Loucy (cell line): ENCODE data around the gene PEAK1.

Experiments used
- H2AFZ ChIP-seq: fragments of 200-600 bp; sonication (generic); 2 replicates; pipeline ENCODE4 v1.6.0; 2016; ENCODE audit warnings: antibody characterized with exemption, mild to moderate bottlenecking, low read length, moderate library complexity
- H3F3A ChIP-seq: fragments of 200-600 bp; 2 replicates; pipeline ENCODE4 v1.6.0; 2016; ENCODE audit warnings: antibody characterized with exemption, low read depth, mild to moderate bottlenecking
- H3K27me3 ChIP-seq: fragments of 200-600 bp; sonication (generic); 2 replicates; pipeline ENCODE4 v1.6.1; 2014; ENCODE audit warnings: low read length, mild to moderate bottlenecking; ENCODE audit not compliant: insufficient read depth, poor library complexity, severe bottlenecking
- H3K36me3 ChIP-seq: fragments of 200-600 bp; sonication (generic); 2 replicates; pipeline ENCODE4 v1.6.1; 2016; ENCODE audit warnings: low read length; ENCODE audit not compliant: insufficient read depth
- H3K4me1 ChIP-seq: fragments of 200-600 bp; sonication (generic); 2 replicates; pipeline ENCODE4 v1.5.1; 2014; ENCODE audit warnings: low read length, mild to moderate bottlenecking; ENCODE audit not compliant: insufficient read depth, poor library complexity, severe bottlenecking
- H3K4me2 ChIP-seq: fragments of 200-600 bp; sonication (generic); 2 replicates; pipeline ENCODE4 v1.6.0; 2014; ENCODE audit warnings: antibody characterized with exemption, low read length, low read depth, mild to moderate bottlenecking; ENCODE audit not compliant: poor library complexity, severe bottlenecking
- H3K4me3 ChIP-seq: fragments of 200-600 bp; sonication (generic); 2 replicates; pipeline ENCODE4 v1.5.1; 2014; ENCODE audit warnings: low read length, mild to moderate bottlenecking, mixed read lengths; ENCODE audit not compliant: poor library complexity, severe bottlenecking
- H3K79me2 ChIP-seq: fragments of 200-600 bp; sonication (generic); 2 replicates; pipeline ENCODE4 v1.6.1; 2014; ENCODE audit warnings: low read length; ENCODE audit not compliant: insufficient read depth
- H3K9ac ChIP-seq: fragments of 200-600 bp; sonication (generic); 2 replicates; pipeline ENCODE4 v1.6.0; 2014; ENCODE audit warnings: mild to moderate bottlenecking, low read depth, low read length, moderate library complexity; ENCODE audit not compliant: poor library complexity, severe bottlenecking
- H3K9me2 ChIP-seq: fragments of 200-600 bp; sonication (generic); replicated peaks from 2 replicates; pipeline ENCODE4 v1.6.1; 2016; ENCODE audit warnings: low read depth, low read length, mixed read lengths
- H3K9me3 ChIP-seq: fragments of 200-600 bp; sonication (generic); 2 replicates; pipeline ENCODE4 v1.6.1; 2014; ENCODE audit warnings: mild to moderate bottlenecking, antibody characterized with exemption, low read length, low read depth; ENCODE audit not compliant: insufficient read depth
- H4K20me1 ChIP-seq: fragments of 200-600 bp; sonication (generic); 2 replicates; pipeline ENCODE4 v1.6.0; 2014; ENCODE audit warnings: antibody characterized with exemption, low read length, mild to moderate bottlenecking; ENCODE audit not compliant: insufficient read depth, poor library complexity, severe bottlenecking
- EZH2phosphoT487 ChIP-seq: fragments of 200-600 bp; IDR thresholded peaks from 2 replicates; pipeline ENCODE4 v1.6.1; 2018; ENCODE audit warnings: antibody characterized with exemption, mild to moderate bottlenecking, moderate library complexity, borderline replicate concordance
- TF ChIP-seq, protein P1 (sequence below): fragments of 200-600 bp; sonication (generic); conservative IDR thresholded peaks from 2 replicates; pipeline ENCODE4 v1.5.1; 2014; ENCODE audit warnings: mild to moderate bottlenecking, antibody characterized with exemption, low read length

PEAK1 gene

DNA sequence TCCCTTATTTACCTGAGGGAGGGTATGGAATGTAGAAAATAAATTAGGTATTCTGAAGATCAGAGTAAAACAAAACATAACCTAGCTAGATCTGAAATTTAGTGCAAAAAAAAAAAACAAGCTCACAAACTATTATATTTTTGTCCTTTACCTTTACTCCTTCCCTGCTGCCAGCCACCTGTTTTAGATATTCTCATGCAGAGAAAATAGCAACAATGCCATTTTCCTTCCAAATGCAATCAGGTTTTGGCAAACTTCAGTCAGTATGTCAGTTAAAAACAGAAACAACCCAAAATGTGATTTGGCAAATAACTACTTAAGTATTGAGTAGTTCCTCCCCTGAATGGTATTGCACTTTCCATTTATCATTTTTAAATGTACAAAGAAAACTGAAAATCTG is 35.8 kb downstream of the PEAK1 start:
- H3K79me2 ChIP-seq: 0 out of 2 replicates have a peak, but pooled peaks cover 4% of the 10 kb centered on the region
- H3K9me2 ChIP-seq: no peaks in the 10 kb centered on the region
- H4K20me1 ChIP-seq: no peaks in the 10 kb centered on the region
- no peaks in the 10 kb centered on the region for H3K4me1 ChIP-seq
- no peak for TF ChIP-seq EZH2phosphoT487
- TF ChIP-seq, protein P1, sequence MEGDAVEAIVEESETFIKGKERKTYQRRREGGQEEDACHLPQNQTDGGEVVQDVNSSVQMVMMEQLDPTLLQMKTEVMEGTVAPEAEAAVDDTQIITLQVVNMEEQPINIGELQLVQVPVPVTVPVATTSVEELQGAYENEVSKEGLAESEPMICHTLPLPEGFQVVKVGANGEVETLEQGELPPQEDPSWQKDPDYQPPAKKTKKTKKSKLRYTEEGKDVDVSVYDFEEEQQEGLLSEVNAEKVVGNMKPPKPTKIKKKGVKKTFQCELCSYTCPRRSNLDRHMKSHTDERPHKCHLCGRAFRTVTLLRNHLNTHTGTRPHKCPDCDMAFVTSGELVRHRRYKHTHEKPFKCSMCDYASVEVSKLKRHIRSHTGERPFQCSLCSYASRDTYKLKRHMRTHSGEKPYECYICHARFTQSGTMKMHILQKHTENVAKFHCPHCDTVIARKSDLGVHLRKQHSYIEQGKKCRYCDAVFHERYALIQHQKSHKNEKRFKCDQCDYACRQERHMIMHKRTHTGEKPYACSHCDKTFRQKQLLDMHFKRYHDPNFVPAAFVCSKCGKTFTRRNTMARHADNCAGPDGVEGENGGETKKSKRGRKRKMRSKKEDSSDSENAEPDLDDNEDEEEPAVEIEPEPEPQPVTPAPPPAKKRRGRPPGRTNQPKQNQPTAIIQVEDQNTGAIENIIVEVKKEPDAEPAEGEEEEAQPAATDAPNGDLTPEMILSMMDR: no peak
- H2AFZ ChIP-seq: no peak overlapping the region
- no peaks in the 10 kb centered on the region for H3F3A ChIP-seq
- H3K36me3 ChIP-seq: no peaks in the 10 kb centered on the region
- H3K4me2 ChIP-seq: no peak overlapping the region
- no peaks in the 10 kb centered on the region for H3K27me3 ChIP-seq
- no peak overlapping the region for H3K9ac ChIP-seq
- no peak overlapping the region for H3K4me3 ChIP-seq
- H3K9me3 ChIP-seq: no peaks in the 10 kb centered on the region

DNA sequence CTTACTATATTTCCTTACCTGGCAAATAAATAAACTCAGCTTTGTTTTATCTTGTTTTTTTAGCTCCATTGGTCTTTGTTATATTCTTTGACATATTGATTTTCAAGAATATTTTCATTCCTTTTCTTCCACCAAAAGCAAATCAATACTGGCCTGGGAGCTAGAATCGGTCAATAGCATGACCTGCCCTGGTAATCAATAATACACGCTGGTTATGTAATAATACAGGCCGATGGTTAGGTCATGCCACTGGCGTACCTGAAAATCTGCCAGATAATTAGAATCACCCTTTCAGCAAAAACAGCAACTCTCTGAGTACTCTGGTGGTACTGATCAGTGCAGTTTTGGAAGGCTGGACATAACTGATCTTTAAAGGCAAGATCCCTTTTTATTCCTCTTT is 39.9 kb downstream of the PEAK1 start:
- Histone ChIP-seq H4K20me1 (no peaks in the 10 kb centered on the region), H3K27me3 (no peaks in the 10 kb centered on the region), H3K79me2 (peaks cover 8% of the 10 kb centered on the region; the same call in 1 of the 2 replicates)

DNA sequence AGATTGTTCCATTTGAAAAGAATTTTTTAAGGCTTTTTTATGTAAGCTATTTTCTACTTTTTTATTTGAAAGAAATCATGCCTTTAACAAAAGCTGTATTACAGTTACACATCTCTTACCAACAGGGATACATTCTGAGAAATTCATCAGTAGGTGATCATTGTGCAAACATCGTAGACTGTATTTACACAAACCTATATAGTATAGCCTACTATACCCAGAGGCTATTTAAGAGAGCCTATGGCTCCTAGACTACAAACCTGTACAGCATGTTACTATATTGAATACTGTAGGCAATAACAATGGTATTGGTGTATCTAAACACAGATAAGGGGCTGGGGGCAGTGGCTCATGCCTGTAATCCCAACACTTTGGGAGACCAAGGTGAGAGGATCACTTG is 43.1 kb downstream of the PEAK1 start:
- H3K9me3 ChIP-seq: no peaks in the 10 kb centered on the region
- H3K36me3 ChIP-seq: no peaks in the 10 kb centered on the region
- H3K4me3 ChIP-seq: no peak overlapping the region
- no peaks in the 10 kb centered on the region for H3K4me1 ChIP-seq
- no peaks in the 10 kb centered on the region for H3K27me3 ChIP-seq
- no peaks in the 10 kb centered on the region for H4K20me1 ChIP-seq
- no peak for TF ChIP-seq EZH2phosphoT487
- TF ChIP-seq, protein P1: no peak
- no peak overlapping the region for H3K4me2 ChIP-seq
- peaks cover 10% of the 10 kb centered on the region; the same call in 1 of the 2 replicates for H3K79me2 ChIP-seq
- no peak overlapping the region for H3K9ac ChIP-seq
- no peaks in the 10 kb centered on the region for H3K9me2 ChIP-seq
- H2AFZ ChIP-seq: no peak overlapping the region
- H3F3A ChIP-seq: no peaks in the 10 kb centered on the region

More for the DNA sequence above, 39.9 kb downstream of the PEAK1 start:
- Histone ChIP-seq H3K36me3 (no peaks in the 10 kb centered on the region), H3F3A (no peaks in the 10 kb centered on the region), H3K9me3 (no peaks in the 10 kb centered on the region), H3K4me3 (no peak overlapping the region), H3K9ac (no peak overlapping the region), H3K9me2 (no peaks in the 10 kb centered on the region), H3K4me1 (no peaks in the 10 kb centered on the region), H3K4me2 (no peak overlapping the region), H2AFZ (no peak overlapping the region)
- no peak for TF ChIP-seq EZH2phosphoT487
- TF ChIP-seq, protein P1: no peak
